A549 (cell line): Measurements from ENCODE around the gene NACC2. TPM values are rescaled to one million over a fixed set of nuclear protein-coding genes. Genes with fewer than 3 reads are reported as not detected.

ENCODE experiments used
- ATAC-seq, 2 experiments: fragments of 200-7000 bp in 1 of 2; fragments of >200 bp in 1 of 2; cut with Nextera tagmentation in 1 of 2; cut with Tn5 transposase in 1 of 2; 3 replicates each; pipeline versions ENCODE4 v1.8.0 to v1.9.1; 2018 to 2020; ENCODE audit warnings: mild to moderate bottlenecking in 1 of 2, moderate library complexity in 1 of 2
- CTCF ChIA-PET: fragments of 300-600 bp; sonication (Branson Sonifier 250); formaldehyde crosslinking; extraction: SDS; loops from one replicate; lab custom pipeline; 2021; ENCODE audit warnings: antibody characterized with exemption, inconsistent platforms; lab: Yijun Ruan, JAX
- POLR2A ChIA-PET: fragments of 350-600 bp; formaldehyde crosslinking; extraction: SDS; loops from one replicate; lab custom pipeline; 2021; ENCODE audit warnings: antibody characterized with exemption, inconsistent platforms; lab: Yijun Ruan, JAX
- DNase-seq, 2 experiments: peaks; one replicate each; pipeline versions ENCODE4 v3.0.0 to v3.0.0-alpha.2; 2011 to 2016; ENCODE audit warnings: low read depth in 1 of 2, low spot score in 1 of 2
- FAIRE-seq: peaks from 2 replicates; lab custom pipeline; 2011; peaks lifted over from hg19 to GRCh38; lab: Jason Lieb, UNC
- H3K27ac ChIP-seq, 2 experiments: fragments of >200 bp; sonication (Bioruptor Twin); formaldehyde crosslinking; 3 replicates each; pipeline ENCODE4 v1.5.1; 2016 to 2017
- H3K4me1 ChIP-seq: fragments of >200 bp; sonication (Bioruptor Twin); formaldehyde crosslinking; 3 replicates; pipeline ENCODE4 v1.6.1; 2016
- H3K4me2 ChIP-seq: fragments of >200 bp; sonication (Bioruptor Twin); formaldehyde crosslinking; 3 replicates; pipeline ENCODE4 v1.6.1; 2016
- H3K4me3 ChIP-seq: fragments of >200 bp; sonication (Bioruptor Twin); formaldehyde crosslinking; 3 replicates; pipeline ENCODE4 v1.5.1; 2016
- H3K9me3 ChIP-seq: fragments of >200 bp; sonication (Bioruptor Twin); formaldehyde crosslinking; 3 replicates; pipeline ENCODE4 v1.6.1; 2016
- ATOH8 ChIP-seq: fragments of 250-450 bp; sonication (Bioruptor Pico); IDR thresholded peaks from 2 replicates; pipeline ENCODE4 v1.5.0; 2020; ENCODE audit warnings: low read depth, mild to moderate bottlenecking, moderate library complexity
- CBX8 ChIP-seq: fragments of 200-600 bp; sonication (generic); IDR thresholded peaks from 2 replicates; pipeline ENCODE4 v1.6.1; 2016
- CHD4 ChIP-seq: fragments of 200-600 bp; sonication (generic); IDR thresholded peaks from 2 replicates; pipeline ENCODE4 v1.6.1; 2016; ENCODE audit warnings: antibody characterized with exemption, mild to moderate bottlenecking, borderline replicate concordance
- E2F6 ChIP-seq: IDR thresholded peaks from 2 replicates; pipeline ENCODE4 v1.6.1; 2012; ENCODE audit warnings: low read depth, borderline replicate concordance
- ELK1 ChIP-seq: fragments of 150-350 bp; IDR thresholded peaks from 2 replicates; pipeline ENCODE4 v1.6.1; 2014; ENCODE audit warnings: low read depth, mild to moderate bottlenecking, low read length
- ESRRA ChIP-seq: fragments of 150-350 bp; IDR thresholded peaks from 2 replicates; pipeline ENCODE4 v1.6.1; 2014; ENCODE audit warnings: mild to moderate bottlenecking, low read length, borderline replicate concordance
- GATA3 ChIP-seq: IDR thresholded peaks from 2 replicates; pipeline ENCODE4 v1.6.1; 2012; ENCODE audit warnings: borderline replicate concordance
- HES2 ChIP-seq: fragments of >200 bp; sonication (Bioruptor Twin); formaldehyde crosslinking; IDR thresholded peaks from 2 replicates; pipeline ENCODE4 v1.6.1; 2016
- HOXA7 ChIP-seq: fragments of 250-450 bp; sonication (Bioruptor Pico); IDR thresholded peaks from 2 replicates; pipeline ENCODE4 v1.5.0; 2020; ENCODE audit warnings: mild to moderate bottlenecking, moderate library complexity
- HOXB13 ChIP-seq: fragments of 250-450 bp; sonication (Bioruptor Pico); IDR thresholded peaks from 2 replicates; pipeline ENCODE4 v1.5.0; 2020; ENCODE audit warnings: low read depth, mild to moderate bottlenecking, moderate library complexity
- HOXB5 ChIP-seq: fragments of 250-450 bp; sonication (Bioruptor Pico); IDR thresholded peaks from 2 replicates; pipeline ENCODE4 v1.5.0; 2020; ENCODE audit warnings: mild to moderate bottlenecking, moderate library complexity
- KDM5A ChIP-seq: fragments of 200-600 bp; sonication (generic); IDR thresholded peaks from 2 replicates; pipeline ENCODE4 v1.6.1; 2016; ENCODE audit warnings: antibody characterized with exemption, mild to moderate bottlenecking
- MAX ChIP-seq: IDR thresholded peaks from 2 replicates; pipeline ENCODE4 v1.6.1; 2012
- MAZ ChIP-seq: fragments of 150-350 bp; IDR thresholded peaks from 2 replicates; pipeline ENCODE4 v1.6.1; 2014; ENCODE audit warnings: antibody characterized with exemption, low read depth, low read length, borderline replicate concordance
- MYC ChIP-seq: IDR thresholded peaks from 2 replicates; pipeline ENCODE4 v1.6.1; 2012; ENCODE audit warnings: mild to moderate bottlenecking, inconsistent platforms, low read length, improper control_type of control experiment, borderline replicate concordance
- NFE2L2 ChIP-seq: fragments of 150-350 bp; conservative IDR thresholded peaks from 2 replicates; pipeline ENCODE4 v1.6.1; 2014; ENCODE audit warnings: low read length
- PHF8 ChIP-seq: fragments of 200-600 bp; sonication (generic); IDR thresholded peaks from 2 replicates; pipeline ENCODE4 v1.6.1; 2016; ENCODE audit warnings: low read depth, mild to moderate bottlenecking, antibody characterized with exemption, moderate library complexity, borderline replicate concordance
- POLR2A ChIP-seq: IDR thresholded peaks from 2 replicates; pipeline ENCODE4 v1.6.1; 2012; ENCODE audit warnings: mild to moderate bottlenecking, low read length
- POLR2AphosphoS2 ChIP-seq: conservative IDR thresholded peaks from 2 replicates; pipeline ENCODE4 v1.6.1; 2012; ENCODE audit warnings: low read length, improper control_type of control experiment, inconsistent platforms
- RCOR1 ChIP-seq: fragments of 150-350 bp; IDR thresholded peaks from 2 replicates; pipeline ENCODE4 v1.6.1; 2014; ENCODE audit warnings: antibody characterized with exemption, low read length, low read depth
- RFX5 ChIP-seq: fragments of 450-650 bp; IDR thresholded peaks from 2 replicates; pipeline ENCODE4 v1.7.1; 2014; ENCODE audit warnings: antibody characterized with exemption, mild to moderate bottlenecking, moderate library complexity
- SMC3 ChIP-seq: fragments of >200 bp; sonication (Bioruptor Twin); formaldehyde crosslinking; IDR thresholded peaks from 3 replicates; pipeline ENCODE4 v1.6.1; 2018; ENCODE audit warnings: inconsistent platforms
- SREBF2 ChIP-seq: fragments of 450-650 bp; IDR thresholded peaks from 2 replicates; pipeline ENCODE4 v1.6.1; 2014; ENCODE audit warnings: mild to moderate bottlenecking, moderate library complexity
- TFCP2L1 ChIP-seq: fragments of 250-450 bp; sonication (Bioruptor Pico); IDR thresholded peaks from 2 replicates; pipeline ENCODE4 v1.5.0; 2021; ENCODE audit warnings: mild to moderate bottlenecking
- TP53 ChIP-seq: fragments of 250-450 bp; sonication (Bioruptor Pico); IDR thresholded peaks from 2 replicates; pipeline ENCODE4 v1.5.0; 2021; ENCODE audit warnings: mild to moderate bottlenecking, moderate library complexity
- ZC3H11A ChIP-seq: fragments of 450-650 bp; IDR thresholded peaks from 2 replicates; pipeline ENCODE4 v1.6.1; 2014; ENCODE audit warnings: antibody characterized with exemption, mild to moderate bottlenecking
- ZFP36 ChIP-seq: fragments of 450-650 bp; IDR thresholded peaks from 2 replicates; pipeline ENCODE4 v1.6.1; 2014; ENCODE audit warnings: borderline replicate concordance; ENCODE audit not compliant: partially characterized antibody
- ZNF302 ChIP-seq: fragments of 250-450 bp; sonication (Bioruptor Pico); IDR thresholded peaks from 2 replicates; pipeline ENCODE4 v1.9.0; 2021; ENCODE audit warnings: inconsistent platforms, mild to moderate bottlenecking, moderate library complexity
- ZSCAN20 ChIP-seq: fragments of 250-450 bp; sonication (Bioruptor Pico); IDR thresholded peaks from 2 replicates; pipeline ENCODE4 v1.8.0; 2022; ENCODE audit warnings: mild to moderate bottlenecking, moderate library complexity
- WGBS: methylation state at CpG from one replicate; pipeline ENCODE4 v1.1.6; 2017; ENCODE audit errors: missing lambda C conversion rate; 5-methylcytosine and 5-hydroxymethylcytosine counted together
- polyA plus RNA-seq, 4 experiments: library from polyadenylated mRNA; depleted of rRNA in 3 of 4; stranded (reverse); fragments of >200 nt; fragmentation: RNase III in 1 of 4; extraction: RNeasy Plus Mini Kit Qiagen cat#74134 plus additional on column Dnase treatment in 1 of 4; gene quantifications; 2 replicates in 3 of 4; 3 replicates in 1 of 4; pipeline ENCODE4 v1.2.3, GENCODE V29; 2011 to 2017

Gene NACC2
- polyA plus RNA-seq, 2 of the 4 experiments (the other 2 are of a cell fraction): 16.1 to 28.4 TPM

- no peaks in the 10 kb centered on the region for H3K9me3 ChIP-seq
- WGBS: 84% methylated on average over 12 of the region's 14 CpGs
- ATAC-seq (no peak), FAIRE-seq (no peak), DNase-seq (no peak)
- H3K4me2 ChIP-seq: no peak overlapping the region
- POLR2A ChIA-PET: no interaction called here
- CTCF ChIA-PET: interaction anchor here (0.6 to 3.9 kb wide), 12 partner anchors 17 to 537 kb away, joined by 3 to 20 read pairs (median 6); no protein-coding TSS in a partner anchor
- H3K4me3 ChIP-seq: no peak overlapping the region
- no peaks in the 10 kb centered on the region for H3K4me1 ChIP-seq
- TF ChIP-seq ZNF302 (CRISPR knock-in tag) (no peak), E2F6 (no peak), SREBF2 (no peak), HES2 (no peak), HOXB5 (CRISPR knock-in tag) (no peak), NFE2L2 (no peak), POLR2A (no peak), TP53 (no peak), ZC3H11A (no peak), RCOR1 (no peak), CBX8 (no peak), HOXA7 (no peak), RFX5 (no peak), ZSCAN20 (CRISPR knock-in tag) (no peak), ATOH8 (CRISPR knock-in tag) (no peak), CHD4 (no peak), MYC (no peak)
- no peak overlapping the region for H3K27ac ChIP-seq
Measured at GRCh38 chr9:136140966-136141365, 45.9 kb upstream of the NACC2 start.

- H3K4me2 ChIP-seq: no peak overlapping the region
- ATAC-seq: no peak
- FAIRE-seq: no peak
- no peaks in the 10 kb centered on the region for H3K4me1 ChIP-seq
- 77% methylated on average over 5 of the region's 5 CpGs for whole genome bisulfite sequencing
- H3K9me3 ChIP-seq: no peaks in the 10 kb centered on the region
- H3K4me3 ChIP-seq: no peak overlapping the region
- ChIA-PET POLR2A (no interaction called here), CTCF (interaction anchor here (0.6 to 3.9 kb wide), 10 partner anchors 13 to 231 kb away, joined by 3 to 20 read pairs (median 3); no protein-coding TSS in a partner anchor)
- DNase-seq: no peak
- H3K27ac ChIP-seq: no peak overlapping the region
- no peak for TF ChIP-seq MAZ
- TF ChIP-seq KDM5A: no peak
- no peak for TF ChIP-seq HOXB13 (CRISPR knock-in tag)
- no peak for TF ChIP-seq CBX8
- TF ChIP-seq ESRRA: no peak
- TF ChIP-seq ELK1: no peak
- TF ChIP-seq TFCP2L1 (CRISPR knock-in tag): no peak
- TF ChIP-seq HOXA7: no peak
- TF ChIP-seq HES2: no peak
- TF ChIP-seq MYC: no peak
- no peak for TF ChIP-seq RCOR1
- no peak for TF ChIP-seq MAX
- TF ChIP-seq TP53: no peak
- TF ChIP-seq CHD4: no peak
- TF ChIP-seq ZFP36: no peak
- no peak for TF ChIP-seq POLR2AphosphoS2
- TF ChIP-seq SMC3: no peak
- no peak for TF ChIP-seq POLR2A
- TF ChIP-seq PHF8: no peak
- no peak for TF ChIP-seq GATA3
Measured at GRCh38 chr9:136140046-136140445, 45.0 kb upstream of the NACC2 start.
